Left ventricle myocardium inferior (tissue), 1 donor: ENCODE measurements around the gene ELP5. TPM values are rescaled to one million over a fixed set of nuclear protein-coding genes. Genes with fewer than 3 reads are reported as not detected.

ENCODE experiments used
- DNase-seq: peaks from one replicate; pipeline ENCODE4 v3.0.0-alpha.2; 2020
- H3K27ac ChIP-seq: fragments of 200-600 bp; replicated peaks from 2 replicates; pipeline ENCODE4 v1.8.0; 2021
- H3K27me3 ChIP-seq: fragments of 200-600 bp; 2 replicates; pipeline ENCODE4 v1.8.0; 2021; ENCODE audit warnings: low read depth
- H3K36me3 ChIP-seq: fragments of 200-600 bp; 2 replicates; pipeline ENCODE4 v1.8.0; 2021
- H3K4me1 ChIP-seq: fragments of 200-600 bp; 2 replicates; pipeline ENCODE4 v1.8.0; 2021
- H3K4me3 ChIP-seq: fragments of 200-600 bp; 2 replicates; pipeline ENCODE4 v1.8.0; 2021; ENCODE audit warnings: mild to moderate bottlenecking, moderate library complexity
- H3K9me3 ChIP-seq: fragments of 200-600 bp; replicated peaks from 2 replicates; pipeline ENCODE4 v1.8.0; 2021
- intact Hi-C: fragments of 100-400 bp; cut with micrococcal nuclease; formaldehyde crosslinking; loops from one replicate; pipeline ENCODE4 v1.11.0; 2022
- total RNA-seq: library from RNA; stranded (reverse); fragmentation: NEBNext Ultra II Directional; extraction: Animal tissue kit (Norgen Biotek cat#: 25700); gene quantifications from one replicate; pipeline ENCODE4 v1.2.1, GENCODE V29; 2021
- TF ChIP-seq, protein P1 (sequence below): fragments of 200-600 bp; IDR thresholded peaks from 2 replicates; pipeline ENCODE4 v1.8.0; 2021; ENCODE audit warnings: antibody characterized with exemption, mild to moderate bottlenecking, borderline replicate concordance
- donor health status: DM: no; HTN: yes; CAD: no; lungs with severe emphysema.

The ELP5 gene
- total RNA-seq, 1 donor from 2014 or later: 62.5 TPM

DNA sequence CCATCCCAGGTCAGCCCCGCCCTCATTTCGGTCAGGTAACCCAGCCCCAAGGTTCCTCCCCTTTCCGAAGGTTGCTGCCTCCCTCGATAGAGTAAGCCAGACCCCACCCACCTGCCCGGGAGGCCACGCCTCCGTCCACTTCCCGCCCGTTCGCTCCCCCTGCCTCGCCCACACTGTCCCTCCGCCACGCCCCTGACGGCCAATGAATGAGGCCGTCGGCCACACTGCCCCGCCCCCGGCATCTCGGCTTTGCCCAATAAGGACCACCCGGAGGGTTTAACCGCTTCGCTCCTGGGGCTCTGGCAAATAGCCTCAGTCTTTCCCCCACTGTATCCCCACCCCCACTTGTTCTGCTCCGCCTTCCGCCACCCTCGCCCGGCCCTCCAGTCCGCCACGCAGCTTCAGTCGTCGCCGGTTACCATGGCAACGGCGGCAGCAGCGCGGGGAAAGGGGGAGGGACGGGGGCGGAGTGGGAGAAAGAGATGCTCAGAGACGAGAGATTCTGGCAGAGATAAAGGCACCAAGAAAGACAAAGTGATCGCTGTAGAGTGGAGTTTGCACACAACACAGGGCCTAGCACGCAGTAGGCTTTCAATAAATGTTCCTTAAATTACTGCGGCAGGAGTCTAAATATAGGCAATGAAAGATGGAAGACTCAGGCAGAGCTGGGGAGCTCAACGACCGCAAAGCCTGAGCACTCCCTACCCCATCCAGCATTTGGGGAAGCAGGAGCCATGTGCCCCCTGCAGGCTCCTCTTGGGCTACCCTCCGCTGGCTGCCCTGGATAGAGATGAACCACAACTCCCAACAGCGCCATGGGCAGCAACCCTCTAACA, 37.5 kb upstream of the ELP5 start:
- no peaks in the 10 kb centered on the region for H3K9me3 ChIP-seq
- intact Hi-C loops: no loop called here
- H3K36me3 ChIP-seq: no peaks in the 10 kb centered on the region
- DNase-seq: peak; percentile 99
- TF ChIP-seq, protein P1, sequence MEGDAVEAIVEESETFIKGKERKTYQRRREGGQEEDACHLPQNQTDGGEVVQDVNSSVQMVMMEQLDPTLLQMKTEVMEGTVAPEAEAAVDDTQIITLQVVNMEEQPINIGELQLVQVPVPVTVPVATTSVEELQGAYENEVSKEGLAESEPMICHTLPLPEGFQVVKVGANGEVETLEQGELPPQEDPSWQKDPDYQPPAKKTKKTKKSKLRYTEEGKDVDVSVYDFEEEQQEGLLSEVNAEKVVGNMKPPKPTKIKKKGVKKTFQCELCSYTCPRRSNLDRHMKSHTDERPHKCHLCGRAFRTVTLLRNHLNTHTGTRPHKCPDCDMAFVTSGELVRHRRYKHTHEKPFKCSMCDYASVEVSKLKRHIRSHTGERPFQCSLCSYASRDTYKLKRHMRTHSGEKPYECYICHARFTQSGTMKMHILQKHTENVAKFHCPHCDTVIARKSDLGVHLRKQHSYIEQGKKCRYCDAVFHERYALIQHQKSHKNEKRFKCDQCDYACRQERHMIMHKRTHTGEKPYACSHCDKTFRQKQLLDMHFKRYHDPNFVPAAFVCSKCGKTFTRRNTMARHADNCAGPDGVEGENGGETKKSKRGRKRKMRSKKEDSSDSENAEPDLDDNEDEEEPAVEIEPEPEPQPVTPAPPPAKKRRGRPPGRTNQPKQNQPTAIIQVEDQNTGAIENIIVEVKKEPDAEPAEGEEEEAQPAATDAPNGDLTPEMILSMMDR: peak; percentile 62
- peak overlapping the region; percentile 81 for H3K4me3 ChIP-seq
- peak overlapping the region; percentile 75 for H3K27ac ChIP-seq
- peaks cover 70% of the 10 kb centered on the region for H3K4me1 ChIP-seq
- no peaks in the 10 kb centered on the region for H3K27me3 ChIP-seq

DNA sequence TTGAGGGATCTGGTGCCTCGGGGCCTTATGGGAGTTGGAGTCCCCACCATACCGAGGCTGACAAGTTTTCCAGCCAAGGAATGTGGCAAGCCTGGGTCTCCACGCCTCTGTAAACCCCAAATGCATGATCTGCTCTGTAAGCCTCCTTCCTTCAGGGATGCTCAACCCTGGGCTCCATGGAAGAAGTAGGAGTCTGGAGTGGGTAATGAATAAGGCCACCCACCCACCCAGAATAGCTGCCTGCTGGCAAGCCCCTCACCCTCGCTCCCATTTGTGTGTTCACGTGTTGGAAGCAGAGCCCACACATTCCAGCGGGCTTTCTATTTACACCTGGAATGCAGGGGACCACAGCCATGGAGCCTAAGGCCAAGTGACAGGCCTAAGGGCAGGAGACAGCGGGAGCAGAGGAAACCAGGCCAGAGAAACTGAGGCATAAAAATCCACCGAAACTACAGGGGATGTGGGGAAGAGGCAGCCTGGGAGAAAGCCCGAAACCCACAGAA, 36.8 kb upstream of the ELP5 start:
- H3K4me3 ChIP-seq: peak overlapping the region; percentile 81
- H3K9me3 ChIP-seq: no peaks in the 10 kb centered on the region
- H3K27me3 ChIP-seq: no peaks in the 10 kb centered on the region
- peak overlapping the region; percentile 75 for H3K27ac ChIP-seq
- intact Hi-C loops: no loop called here
- H3K36me3 ChIP-seq: no peaks in the 10 kb centered on the region
- H3K4me1 ChIP-seq: peaks cover 75% of the 10 kb centered on the region
- TF ChIP-seq, protein P1: no peak
- DNase-seq: no peak

DNA sequence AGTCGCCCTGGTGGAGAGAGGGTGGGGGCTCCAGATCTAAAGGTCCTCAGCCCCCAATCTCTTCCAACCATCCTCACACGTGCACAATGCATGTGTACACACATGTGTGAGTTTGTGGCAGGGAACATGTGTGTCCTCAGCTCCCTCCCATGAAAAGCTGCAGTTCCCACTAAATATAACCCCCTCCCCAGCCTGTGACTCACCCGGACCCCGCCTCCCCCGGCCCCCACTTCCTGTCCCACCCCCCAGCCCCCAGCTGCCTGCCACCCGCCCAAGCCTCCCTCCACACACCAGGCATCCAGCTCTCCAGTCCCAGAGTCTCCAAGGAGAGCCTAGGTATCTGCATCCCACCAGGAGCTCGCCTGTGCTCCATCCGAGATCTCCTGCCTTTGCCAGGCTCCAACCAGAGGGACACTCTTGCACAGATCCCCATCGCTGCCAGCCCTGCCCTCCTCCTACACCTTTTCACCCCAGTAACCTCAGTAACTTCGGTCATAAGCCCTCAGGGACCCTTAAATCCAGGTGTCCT, 36.3 kb upstream of the ELP5 start:
- peak overlapping the region; percentile 81 for H3K4me3 ChIP-seq
- DNase-seq: no peak
- H3K36me3 ChIP-seq: peaks cover 2% of the 10 kb centered on the region
- intact Hi-C loops: no loop called here
- peak overlapping the region; percentile 75 for H3K27ac ChIP-seq
- H3K27me3 ChIP-seq: no peaks in the 10 kb centered on the region
- peaks cover 80% of the 10 kb centered on the region for H3K4me1 ChIP-seq
- TF ChIP-seq, protein P1: no peak
- H3K9me3 ChIP-seq: no peaks in the 10 kb centered on the region

DNA sequence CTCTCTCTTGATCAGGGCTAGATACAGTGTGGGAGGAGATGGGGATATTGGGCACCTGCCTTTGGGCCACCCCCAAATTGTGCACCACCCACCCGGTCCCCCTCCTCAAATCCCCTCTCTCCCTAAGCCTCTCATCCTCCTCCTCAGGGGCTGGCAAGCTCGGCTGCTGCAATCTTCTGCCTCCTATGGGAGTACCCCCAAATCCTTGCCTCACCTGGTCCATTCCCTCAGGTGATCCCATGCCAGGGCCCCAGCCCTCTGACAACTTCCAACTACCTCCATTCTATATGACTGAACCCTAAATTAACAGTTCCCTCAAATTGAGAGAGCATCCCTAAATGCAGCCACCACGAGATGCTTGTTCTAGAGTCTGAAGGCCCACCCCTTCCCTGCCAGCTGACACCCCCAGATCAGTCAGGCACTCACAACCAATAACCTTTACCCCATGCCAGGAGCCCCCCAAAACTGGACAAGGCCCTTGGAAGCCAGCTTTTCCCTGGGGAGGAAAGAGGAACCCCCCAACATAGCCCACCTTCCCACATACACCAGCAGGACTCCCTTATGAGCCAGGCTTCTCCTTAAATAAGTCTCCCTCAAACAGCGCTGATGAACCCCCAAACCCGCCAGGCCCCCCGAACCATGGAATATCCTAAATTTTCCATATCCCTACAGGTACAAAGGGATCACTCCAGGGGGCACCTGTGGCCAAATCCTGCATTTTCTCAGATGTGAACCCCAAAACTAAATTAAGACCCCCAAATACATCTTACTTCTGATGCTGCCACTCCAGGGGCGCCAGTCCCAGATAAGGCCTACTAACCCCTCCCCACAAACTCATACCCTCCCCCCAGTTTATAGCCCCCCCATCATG, 35.5 kb upstream of the ELP5 start:
- Histone ChIP-seq H3K27me3 (no peaks in the 10 kb centered on the region), H3K27ac (peak overlapping the region; percentile 98), H3K36me3 (peaks cover 9% of the 10 kb centered on the region), H3K4me1 (peaks cover 84% of the 10 kb centered on the region), H3K4me3 (peak overlapping the region; percentile 81), H3K9me3 (no peaks in the 10 kb centered on the region)
- intact Hi-C loops: no loop called here
- no peak for DNase-seq
- TF ChIP-seq, protein P1: no peak

DNA sequence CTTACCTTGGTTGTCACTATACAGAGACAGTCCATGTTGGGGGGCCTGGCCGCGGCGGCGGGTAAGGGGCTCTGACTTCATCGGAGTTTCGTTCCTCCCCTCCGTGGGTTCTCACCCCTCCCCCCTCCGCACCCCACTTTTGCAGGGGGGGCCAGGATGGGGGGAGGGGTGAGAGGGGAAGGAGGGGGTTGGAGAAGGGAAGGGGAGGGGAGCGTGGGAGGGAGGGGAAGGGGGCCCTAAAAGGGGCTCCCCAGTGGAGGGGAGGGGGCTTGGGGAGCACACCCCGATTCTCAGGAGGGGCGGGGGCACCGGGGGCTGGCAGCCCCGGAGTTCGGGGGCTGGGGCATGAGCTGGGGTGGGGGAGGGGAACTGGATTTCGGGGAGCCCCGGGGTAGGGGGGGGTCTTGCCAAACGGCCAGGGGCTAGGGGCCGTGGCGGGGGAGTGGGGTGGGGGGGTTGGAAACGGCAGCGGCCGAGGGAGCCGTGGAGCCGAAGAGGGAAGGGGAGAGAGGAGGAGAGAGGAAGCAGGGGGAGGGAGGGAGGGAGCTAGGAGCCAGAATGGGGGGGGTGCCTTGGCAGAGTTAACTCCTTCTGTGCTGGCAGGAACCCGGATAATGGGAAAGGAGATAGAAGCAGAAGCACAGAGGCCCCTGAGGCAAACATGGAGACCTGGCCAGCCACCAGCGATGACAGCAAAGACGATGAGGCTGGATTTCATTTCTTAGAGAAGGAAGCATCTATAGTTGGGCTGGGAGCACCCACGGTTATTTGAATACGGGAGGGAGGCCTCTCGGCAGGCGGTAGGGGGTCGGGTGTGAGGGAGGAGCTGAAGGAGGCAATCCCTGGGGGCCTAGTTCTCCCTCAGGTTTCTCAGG, 34.7 kb upstream of the ELP5 start:
- intact Hi-C loops: no loop called here
- Histone ChIP-seq H3K4me3 (peak overlapping the region; percentile 81), H3K36me3 (peaks cover 18% of the 10 kb centered on the region), H3K9me3 (no peaks in the 10 kb centered on the region), H3K4me1 (peaks cover 85% of the 10 kb centered on the region), H3K27me3 (no peaks in the 10 kb centered on the region), H3K27ac (peak overlapping the region; percentile 98)
- TF ChIP-seq, protein P1: no peak
- peak; percentile 60 for DNase-seq
